ENCODE data around the gene SNX13.

DNA sequence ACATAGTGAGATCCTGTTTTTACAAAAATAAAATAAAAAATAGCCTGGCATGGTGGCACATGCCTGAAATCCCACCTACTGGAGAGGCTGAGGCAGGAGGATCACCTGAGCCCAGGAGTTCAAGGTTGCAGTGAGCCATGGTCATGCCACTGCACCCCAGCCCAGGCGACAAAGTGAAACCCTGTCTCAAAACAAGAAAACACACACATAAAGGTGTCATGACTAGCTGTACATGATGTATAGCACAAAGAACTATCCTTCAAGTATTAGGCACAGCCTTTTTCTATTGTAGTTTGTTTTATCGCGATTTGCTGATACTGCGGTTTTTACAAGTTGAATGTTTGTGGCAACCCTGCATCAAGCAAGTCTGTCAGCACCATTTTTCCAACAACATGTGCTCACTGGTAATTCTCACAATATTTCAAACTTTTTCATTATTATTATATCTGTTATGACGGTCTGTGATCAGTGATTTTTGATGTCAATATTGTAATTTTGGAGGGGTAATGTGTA lies 11.5 kb upstream of the SNX13 start:
- no peak for TF ChIP-seq GATA3 (IDR thresholded peaks at IDR 0.05; ENCODE audit: low read depth, low read length)
- no peak for TF ChIP-seq GATA2 (IDR thresholded peaks at IDR 0.05; ENCODE audit: low read depth, low read length)
